ENCODE data around the gene EEF1AKMT2.

The EEF1AKMT2 gene

GRCh38 chr10:124717911-124718741, 73.6 kb downstream of the EEF1AKMT2 start:
- DNase-seq, result no peak

- no peak for DNase-seq
Measured at GRCh38 chr10:124717041-124717757, 74.5 kb downstream of the EEF1AKMT2 start.

- no peak for DNase-seq
Measured at GRCh38 chr10:124716369-124716768, 75.3 kb downstream of the EEF1AKMT2 start.

GRCh38 chr10:124715439-124715838, 76.2 kb downstream of the EEF1AKMT2 start:
- DNase-seq, result no peak

- no peak for DNase-seq
Measured at GRCh38 chr10:124713679-124714255, 77.9 kb downstream of the EEF1AKMT2 start.

GRCh38 chr10:124712704-124713407, 78.8 kb downstream of the EEF1AKMT2 start:
- DNase-seq, result no peak

- no peak for DNase-seq
Measured at GRCh38 chr10:124711145-124711544, 80.5 kb downstream of the EEF1AKMT2 start.

GRCh38 chr10:124710266-124710881, 81.3 kb downstream of the EEF1AKMT2 start:
- DNase-seq, result no peak

GRCh38 chr10:124709861-124710260, 81.8 kb downstream of the EEF1AKMT2 start:
- no peak for DNase-seq

- DNase-seq, result no peak
Measured at GRCh38 chr10:124708922-124709520, 82.7 kb downstream of the EEF1AKMT2 start.

GRCh38 chr10:124708246-124708779, 83.4 kb downstream of the EEF1AKMT2 start:
- DNase-seq, result no peak

All from NCI-H187 treated with DMSO at 0.1 percent for 48 hours (cell line).